Adrenal gland (tissue), 5 donors: Measurements from ENCODE around the gene SULT1C4.

Experiments
- CTCF ChIP-seq, 6 experiments: fragments of 450-650 bp in 4 of 6; fragments of 200-600 bp in 2 of 6; sonication (generic) in 1 of 6; IDR thresholded peaks; 1 replicate in 5 of 6; 2 replicates in 1 of 6; pipeline versions ENCODE4 v1.5.1 to v1.8.0; 2016 to 2021; ENCODE audit warnings: antibody characterized with exemption in 6 of 6, mild to moderate bottlenecking in 2 of 6, moderate library complexity in 1 of 6
- POLR2A ChIP-seq, 2 donors: fragments of 450-650 bp; IDR thresholded peaks; one replicate each; pipeline ENCODE4 v1.6.1; 2017; ENCODE audit warnings: antibody characterized with exemption in 2 of 2, mild to moderate bottlenecking in 2 of 2, moderate library complexity in 1 of 2
- donor health status: DM: no; HTN: no; CAD: no.

GRCh38 chr2:108423067-108423466 lies 45.3 kb downstream of the SULT1C4 start:
- TF ChIP-seq CTCF (IDR thresholded peaks at IDR 0.05) (no peak), POLR2A (IDR thresholded peaks at IDR 0.05) (no peak)
